GM19238 (cell line): Measurements from ENCODE around the gene NRCAM.
A peak's percentile ranks its signal among the peaks of the same experiment; 100 is the strongest.

Experiments
- DNase-seq: peaks from one replicate; pipeline ENCODE4 v3.0.0; 2011; ENCODE audit warnings: low spot score; ENCODE audit not compliant: insufficient read length

Gene NRCAM

DNA sequence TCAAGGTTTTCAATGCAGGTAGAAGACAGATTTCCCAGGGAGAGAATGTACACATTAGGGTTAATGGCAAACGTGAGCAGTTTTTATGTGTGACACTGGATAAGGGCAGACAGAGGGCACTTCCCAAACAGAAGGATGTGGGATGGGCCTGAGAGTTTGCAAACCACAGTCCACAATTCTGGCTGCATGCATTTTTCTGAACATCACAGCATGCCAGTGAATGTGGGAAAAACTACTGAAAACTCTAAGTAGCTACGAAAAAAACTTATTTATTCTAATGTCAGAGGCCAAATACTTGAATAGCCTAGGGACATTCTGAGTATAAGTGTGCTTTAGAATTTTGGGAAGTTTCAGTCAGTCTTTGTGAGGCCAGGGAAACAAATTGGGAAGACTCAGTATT, 145.9 kb downstream of the NRCAM start:
- DNase-seq, result no peak

- DNase-seq, result no peak
Measured at GRCh38 chr7:108308903-108309302, 147.3 kb downstream of the NRCAM start.

DNA sequence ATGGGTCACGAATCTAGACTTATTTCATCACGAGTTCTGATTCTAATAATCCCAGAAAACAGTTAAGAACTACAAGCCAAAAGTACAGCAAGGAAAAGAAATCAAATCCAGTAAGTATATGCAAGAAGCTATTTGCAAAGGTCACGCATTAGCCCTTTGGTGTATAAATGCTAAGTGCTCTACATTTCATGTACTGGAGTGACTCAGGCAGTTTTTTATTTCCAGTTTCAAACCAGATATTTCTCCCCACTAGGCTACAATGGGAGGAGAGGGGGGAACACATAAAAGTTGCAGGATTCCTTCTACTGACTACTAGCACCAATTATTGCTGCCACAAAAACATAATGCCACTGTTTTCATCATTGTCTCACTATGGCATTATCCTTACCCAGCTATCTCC, 148.0 kb downstream of the NRCAM start:
- DNase-seq, result no peak

DNA sequence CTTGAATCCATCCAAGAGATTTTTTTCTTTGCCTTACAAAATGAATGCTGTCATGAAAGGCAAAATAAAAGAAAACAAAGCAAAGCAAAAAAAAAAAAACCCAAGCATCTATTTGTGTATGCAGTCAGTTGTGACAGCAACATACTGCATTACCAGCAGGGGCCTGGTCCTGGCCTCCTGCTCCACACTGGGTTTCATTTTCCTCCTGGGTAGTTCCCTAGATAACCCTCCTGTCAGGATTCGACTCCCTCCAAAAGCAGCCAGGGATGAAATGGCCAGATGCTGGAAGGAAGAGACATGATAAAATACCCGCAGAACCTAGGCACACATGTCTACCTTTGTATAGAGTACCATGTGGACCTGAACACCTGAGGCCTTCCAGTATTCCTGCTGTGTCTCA, 148.6 kb downstream of the NRCAM start:
- no peak for DNase-seq

GRCh38 chr7:108307194-108307593, 149.0 kb downstream of the NRCAM start:
- DNase-seq, result no peak

DNA sequence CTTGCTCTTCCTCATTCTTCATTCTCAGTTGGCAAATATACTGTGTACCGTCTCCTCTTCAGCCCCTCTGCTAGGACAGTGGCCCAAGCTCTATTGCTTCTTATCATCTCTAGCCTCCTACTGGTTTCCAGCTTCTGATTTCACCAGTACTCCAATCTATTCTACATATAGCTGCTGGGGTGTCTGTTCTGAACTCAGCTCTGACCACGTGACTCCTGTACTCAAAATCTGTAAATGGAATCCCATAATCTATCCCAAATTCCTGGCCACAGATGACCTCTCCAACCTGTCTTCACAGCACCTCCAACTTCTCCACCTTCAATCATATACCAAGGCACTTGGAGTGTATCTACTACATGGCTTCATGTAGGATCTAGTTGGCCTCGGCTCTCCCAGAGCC, 152.9 kb downstream of the NRCAM start:
- no peak for DNase-seq

DNA sequence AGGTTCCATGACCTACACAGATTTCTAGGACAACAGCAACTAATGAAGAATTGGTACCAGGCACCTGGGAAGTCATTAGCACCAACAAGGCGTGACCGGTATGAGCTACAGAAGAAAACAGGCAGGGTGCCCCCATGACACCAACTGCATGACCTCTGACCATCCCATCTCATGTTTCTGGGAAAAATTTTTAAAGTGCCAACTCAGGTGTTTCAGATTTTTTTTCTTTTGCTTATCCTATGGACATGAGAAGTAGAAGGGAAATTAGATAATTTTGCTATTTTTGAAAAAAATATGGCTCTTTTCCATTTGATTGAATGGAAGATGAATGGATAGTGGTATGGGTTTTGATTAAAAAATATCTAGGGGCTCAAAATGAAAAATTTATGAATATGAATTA, 154.8 kb downstream of the NRCAM start:
- no peak for DNase-seq

- DNase-seq, result no peak
Measured at GRCh38 chr7:108299251-108299973, 156.8 kb downstream of the NRCAM start.

DNA sequence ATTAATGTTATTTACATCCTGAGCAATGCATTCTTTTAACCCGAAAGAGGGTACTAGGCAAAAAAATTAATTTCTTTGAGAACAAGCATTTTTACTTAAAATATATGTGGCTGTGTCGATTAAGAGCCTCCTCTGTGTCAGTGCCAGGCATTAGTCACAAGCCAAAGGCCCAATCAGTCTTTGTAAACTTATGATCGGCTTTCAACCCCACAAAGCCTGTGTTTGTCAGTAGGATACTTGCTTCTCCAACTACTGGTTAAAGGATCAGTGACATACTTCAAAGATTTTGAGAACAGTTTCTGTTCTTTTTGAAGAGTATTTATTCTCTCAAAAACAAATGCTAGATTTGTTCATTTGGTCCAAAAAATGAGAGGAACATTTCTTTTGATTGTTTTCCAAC, 159.3 kb downstream of the NRCAM start:
- DNase-seq, result no peak

DNA sequence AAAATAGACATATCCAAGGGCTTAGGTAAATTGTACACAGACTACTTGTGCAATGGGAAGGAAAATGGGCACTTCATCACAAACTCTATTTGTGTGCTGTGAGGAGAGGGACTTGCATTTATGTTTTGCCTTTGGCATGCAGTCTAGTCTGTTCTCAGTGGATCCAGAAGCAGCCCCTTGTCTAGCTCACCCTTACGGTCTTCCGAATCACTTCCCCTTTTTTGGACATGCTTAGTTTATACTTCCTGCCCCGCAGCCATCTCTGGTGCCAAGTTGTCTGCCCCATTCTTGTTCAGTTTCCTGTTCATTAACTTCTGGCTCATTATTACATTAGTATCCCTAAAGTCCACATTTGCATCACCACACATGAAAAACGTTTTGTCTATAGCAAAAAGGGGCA, 161.6 kb downstream of the NRCAM start:
- DNase-seq, result peak; percentile 16

GRCh38 chr7:108293149-108293612, 163.1 kb downstream of the NRCAM start:
- no peak for DNase-seq

DNA sequence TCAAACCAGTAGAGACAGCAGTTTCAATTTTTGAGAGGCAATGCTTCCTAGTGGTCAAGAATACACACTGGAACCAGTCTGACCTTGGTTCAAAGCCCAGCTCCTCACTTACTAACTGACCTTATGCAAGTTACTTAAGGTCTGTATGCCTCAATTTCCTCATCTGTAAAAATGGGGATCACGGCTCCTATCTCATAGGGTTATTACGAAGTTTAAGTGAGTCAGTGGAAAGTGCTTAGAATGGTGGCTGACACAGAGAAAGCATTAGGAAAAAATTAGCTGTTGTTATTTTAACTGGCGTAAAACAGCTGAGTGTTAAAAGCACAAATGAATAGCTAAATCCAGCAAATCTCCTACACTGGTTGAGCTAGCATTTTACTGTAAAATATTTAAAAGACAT, 163.7 kb downstream of the NRCAM start:
- no peak for DNase-seq

DNA sequence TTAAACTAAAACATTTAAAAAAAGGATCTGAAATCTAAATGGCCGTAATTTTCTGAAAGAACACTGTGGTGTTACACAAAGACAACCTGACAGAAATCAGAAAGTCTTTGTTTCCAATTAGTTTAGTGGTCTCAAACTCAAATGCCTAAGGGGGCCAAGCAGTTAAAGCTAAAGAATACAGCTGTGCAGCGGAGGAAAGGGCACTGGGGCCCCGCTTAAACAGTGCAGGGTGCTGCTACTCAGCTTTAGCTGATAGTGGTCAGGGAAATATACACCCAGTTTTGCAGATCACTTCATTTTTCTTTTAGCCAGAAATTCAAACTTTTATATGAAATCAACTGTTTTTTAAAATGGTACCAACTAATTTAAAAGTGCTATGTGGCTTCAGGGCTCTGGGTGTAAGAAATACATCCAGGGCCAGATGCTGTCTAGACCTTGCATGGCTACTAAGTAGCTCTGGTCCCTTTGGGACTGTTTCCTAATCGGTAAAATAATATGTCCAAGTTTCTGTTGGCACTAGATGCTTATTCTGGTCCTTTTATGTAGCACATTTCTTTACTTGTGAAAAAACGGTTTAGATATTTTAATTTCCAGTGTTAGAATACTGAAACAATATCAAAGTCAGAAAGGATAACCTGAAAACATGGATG, 164.3 kb downstream of the NRCAM start:
- no peak for DNase-seq

- DNase-seq, result no peak
Measured at GRCh38 chr7:108291152-108291508, 165.1 kb downstream of the NRCAM start.

GRCh38 chr7:108290459-108291151, 165.6 kb downstream of the NRCAM start:
- DNase-seq, result no peak

DNA sequence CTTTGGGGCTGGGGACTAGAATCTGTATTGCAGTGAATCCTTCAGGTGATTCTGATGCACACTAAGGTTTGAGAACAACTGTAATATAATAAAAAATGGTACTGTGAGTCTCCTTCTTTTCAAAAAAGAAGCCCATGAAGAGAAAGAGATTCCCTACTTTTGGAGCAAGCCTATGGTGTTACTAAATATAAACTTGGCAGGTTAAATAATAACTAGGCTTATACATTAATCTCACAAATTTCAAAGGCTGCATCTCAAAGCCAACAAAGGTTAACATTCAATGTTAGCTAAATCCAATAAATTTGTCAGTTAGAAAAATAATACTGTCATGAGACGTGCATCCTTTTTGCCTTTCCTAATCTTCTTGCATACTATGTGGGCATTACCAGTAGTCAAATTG, 166.4 kb downstream of the NRCAM start:
- DNase-seq, result no peak

DNA sequence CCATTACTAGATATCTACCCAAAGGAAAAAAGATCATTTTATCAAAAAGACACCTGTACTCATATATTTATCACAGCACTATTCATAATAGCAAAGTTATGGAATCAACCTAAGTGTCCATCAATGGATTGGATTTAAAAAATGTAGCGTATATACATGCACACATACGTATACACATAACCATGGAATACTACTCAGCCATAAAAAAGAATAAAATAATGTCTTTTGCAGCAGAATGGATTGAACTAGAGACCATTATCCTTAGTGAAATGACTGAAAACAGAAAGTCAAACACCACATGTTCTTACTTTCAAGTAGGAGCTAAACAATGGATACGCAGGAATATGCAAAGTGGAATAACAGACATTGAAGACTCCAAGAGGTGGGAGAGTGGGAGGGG, 168.4 kb downstream of the NRCAM start:
- DNase-seq, result no peak

- no peak for DNase-seq
Measured at GRCh38 chr7:108286290-108286904, 169.8 kb downstream of the NRCAM start.

GRCh38 chr7:108285778-108286177, 170.5 kb downstream of the NRCAM start:
- no peak for DNase-seq

DNA sequence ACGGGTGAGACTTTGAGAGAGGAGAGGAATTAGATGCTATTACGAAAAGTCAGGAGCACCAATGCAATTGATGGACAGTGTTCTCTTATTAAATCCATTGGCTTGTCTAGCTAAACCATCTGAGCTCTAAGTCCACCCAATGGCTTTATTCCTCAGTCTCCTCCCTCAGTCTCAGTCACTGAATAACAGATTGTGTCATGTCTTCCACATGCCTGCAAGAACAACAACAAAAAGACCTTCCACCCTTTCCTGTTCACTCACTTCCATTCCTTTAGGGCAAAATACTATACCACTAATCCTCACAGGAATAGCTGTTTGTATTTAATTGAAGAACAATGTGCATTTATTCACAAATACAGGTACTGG, 171.2 kb downstream of the NRCAM start:
- DNase-seq, result no peak

DNA sequence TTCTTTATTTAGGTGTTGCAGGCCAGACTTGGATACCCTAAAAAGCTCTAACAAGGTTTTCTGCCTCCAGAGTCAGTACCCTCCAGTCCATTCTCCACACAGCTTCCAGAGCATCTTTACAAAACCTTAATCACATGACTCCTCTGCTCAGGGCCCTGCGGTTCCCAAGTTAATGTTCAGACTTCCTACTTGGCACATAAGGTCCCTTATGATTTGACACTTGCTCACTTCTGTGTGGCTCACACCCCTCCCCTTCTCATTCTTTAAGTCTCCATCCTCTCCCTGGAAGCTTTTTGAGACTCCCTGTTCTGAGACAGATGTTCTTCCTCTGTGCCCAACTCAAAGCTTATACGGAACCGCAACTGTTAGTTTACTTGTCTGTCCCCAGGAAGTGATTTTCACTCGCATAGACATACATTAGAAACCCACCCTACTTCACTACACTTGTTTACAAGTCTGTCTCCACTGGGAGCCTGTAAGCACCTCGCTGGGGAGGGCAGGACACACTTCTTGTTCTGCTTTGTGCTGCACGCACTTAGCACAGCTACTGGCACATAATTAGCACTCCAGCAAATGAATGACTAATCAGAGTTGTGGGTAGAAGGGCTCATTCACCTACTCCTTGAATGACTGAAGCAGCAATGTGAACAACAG, 171.8 kb downstream of the NRCAM start:
- DNase-seq, result peak; percentile 1

GRCh38 chr7:108283252-108283651, 173.0 kb downstream of the NRCAM start:
- DNase-seq, result no peak
